HG03460 (cell line): ENCODE measurements around the gene AMOTL2.

ENCODE experiments used
- ATAC-seq: cut with Tn5 transposase; IDR thresholded peaks from one replicate; pipeline ENCODE4 v1.9.1; 2021; ENCODE audit not compliant: unreplicated experiment

The AMOTL2 gene

GRCh38 chr3:134380249-134380648 is 6.0 kb upstream of the AMOTL2 start:
- ATAC-seq = no peak

- ATAC-seq = no peak
These were observed 4.6 kb upstream of the AMOTL2 start for GRCh38 chr3:134378818-134379217.

GRCh38 chr3:134378384-134378783 is 4.1 kb upstream of the AMOTL2 start:
- ATAC-seq = no peak

GRCh38 chr3:134377896-134378295 is 3.6 kb upstream of the AMOTL2 start:
- ATAC-seq = no peak

- ATAC-seq = no peak
These were observed 2.7 kb upstream of the AMOTL2 start for GRCh38 chr3:134376786-134377426.

GRCh38 chr3:134376385-134376765 is 2.1 kb upstream of the AMOTL2 start:
- ATAC-seq = no peak

GRCh38 chr3:134375582-134376384 is 1.5 kb upstream of the AMOTL2 start:
- no peak for ATAC-seq

GRCh38 chr3:134374791-134375581 is 739 bp upstream of the AMOTL2 start:
- ATAC-seq = no peak

- no peak for ATAC-seq
These were observed 759 bp downstream of the AMOTL2 start for GRCh38 chr3:134373271-134374104.

- no peak for ATAC-seq
These were observed 1.6 kb downstream of the AMOTL2 start for GRCh38 chr3:134372396-134373270.

GRCh38 chr3:134371542-134372324 is 2.5 kb downstream of the AMOTL2 start:
- ATAC-seq = no peak

GRCh38 chr3:134370611-134371531 is 3.4 kb downstream of the AMOTL2 start:
- no peak for ATAC-seq

GRCh38 chr3:134369861-134370596 is 4.2 kb downstream of the AMOTL2 start:
- no peak for ATAC-seq

- no peak for ATAC-seq
These were observed 5.0 kb downstream of the AMOTL2 start for GRCh38 chr3:134369231-134369741.

- no peak for ATAC-seq
These were observed 5.5 kb downstream of the AMOTL2 start for GRCh38 chr3:134368751-134369105.

GRCh38 chr3:134367869-134368750 is 6.1 kb downstream of the AMOTL2 start:
- no peak for ATAC-seq
